ENCODE results near the gene TRIM33. TPM values are rescaled to one million over a fixed set of nuclear protein-coding genes. Genes with fewer than 3 reads are reported as not detected.
"Not testable (repeated sequence)": the region's sequence is repeated elsewhere in the genome, so short reads cannot be mapped to it uniquely, and the experiment has no call there.

Gene TRIM33
- total RNA-seq, 1 experiment from 2014 or later = 41.2 TPM

DNA sequence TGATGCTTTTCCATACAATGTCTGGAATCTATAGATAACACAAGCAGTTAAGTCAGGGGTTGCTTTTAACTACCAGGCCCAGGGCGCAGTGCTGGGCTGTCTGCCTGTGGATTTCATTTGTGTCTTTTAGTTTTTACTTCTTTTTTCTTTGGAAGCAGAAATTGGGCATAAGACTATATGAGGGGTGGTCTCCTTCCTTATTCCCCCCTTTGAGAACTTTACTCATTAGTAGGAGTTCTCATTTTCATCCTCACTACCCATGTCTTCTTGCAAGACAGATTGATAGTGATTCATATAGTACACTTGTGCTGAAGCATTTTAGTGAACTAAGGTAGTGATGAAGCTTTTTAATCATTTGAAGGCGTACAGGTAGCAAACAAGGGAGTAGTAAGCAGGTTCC is 147.8 kb downstream of the TRIM33 start:
- H3K4me2 ChIP-seq (ENCODE audit: low read length); BruUV-seq (replicated peaks); POLR2A ChIA-PET; H3K27me3 ChIP-seq (ENCODE audit: insufficient read depth, low read length); H3K4me3 ChIP-seq (replicated peaks in 1 of 2; ENCODE audit: low read depth in 1 of 2, low read length in 2 of 2); intact Hi-C loops (cut with micrococcal nuclease); H3K36me3 ChIP-seq (ENCODE audit: control insufficient read depth in 1 of 2, insufficient read depth in 2 of 2, low read length in 2 of 2); H3K9me2 ChIP-seq (ENCODE audit: insufficient read depth); H3K4me1 ChIP-seq (ENCODE audit: control insufficient read depth in 1 of 2, insufficient read depth in 2 of 2, low read length in 2 of 2); H4K20me1 ChIP-seq (ENCODE audit: insufficient read depth); ATAC-seq; H3K27ac ChIP-seq (ENCODE audit: low read depth, low read length); DNase-seq (ENCODE audit: low read depth, low spot score); H3K79me2 ChIP-seq (ENCODE audit: insufficient read depth, low read length); H2AFZ ChIP-seq (ENCODE audit: low read depth, low read length, poor library complexity, severe bottlenecking); H3K9ac ChIP-seq (ENCODE audit: low read length); RAD21 ChIA-PET (ENCODE audit: low non-redundant PET in 1 of 2, low total read pairs in 2 of 2, uncharacterized antibody in 2 of 2, unreplicated experiment in 2 of 2): not testable (repeated sequence)
- CTCF ChIA-PET = interaction anchor here (0.8 kb wide), 1 partner anchor 16 kb away, joined by 3 read pairs; no protein-coding TSS in a partner anchor
- H3K9me3 ChIP-seq (ENCODE audit: control insufficient read depth in 1 of 2, insufficient read depth in 1 of 2, low read depth in 1 of 2, low read length in 2 of 2) = peaks cover 12 to 15% of the 10 kb centered on the region in 2 experiments; a peak in 3 of 4 replicates
- peak; percentile 62; the same call in 1 of the 2 replicates for TF ChIP-seq CBX3 (IDR thresholded peaks at IDR 0.05; ENCODE audit: low read depth)

GRCh38 chr1:114359791-114360190 is 151.2 kb downstream of the TRIM33 start:
- Histone ChIP-seq H3K9ac (ENCODE audit: low read length) (no peak overlapping the region), H3K27me3 (ENCODE audit: insufficient read depth, low read length) (no peaks in the 10 kb centered on the region), H3K4me3 (replicated peaks in 1 of 2; ENCODE audit: low read depth in 1 of 2, low read length in 2 of 2) (no peak overlapping the region), H3K27ac (ENCODE audit: low read depth, low read length) (no peak overlapping the region), H3K9me3 (ENCODE audit: control insufficient read depth in 1 of 2, insufficient read depth in 1 of 2, low read depth in 1 of 2, low read length in 2 of 2) (peaks cover 12 to 15% of the 10 kb centered on the region in 2 experiments; a peak in 3 of 4 replicates), H4K20me1 (ENCODE audit: insufficient read depth) (no peaks in the 10 kb centered on the region), H3K79me2 (ENCODE audit: insufficient read depth, low read length) (no peaks in the 10 kb centered on the region), H2AFZ (ENCODE audit: low read depth, low read length, poor library complexity, severe bottlenecking) (no peak overlapping the region), H3K4me2 (ENCODE audit: low read length) (no peak overlapping the region), H3K36me3 (ENCODE audit: control insufficient read depth in 1 of 2, insufficient read depth in 2 of 2, low read length in 2 of 2) (no peaks in the 10 kb centered on the region), H3K9me2 (ENCODE audit: insufficient read depth) (no peaks in the 10 kb centered on the region), H3K4me1 (ENCODE audit: control insufficient read depth in 1 of 2, insufficient read depth in 2 of 2, low read length in 2 of 2) (no peaks in the 10 kb centered on the region)
- CTCF ChIA-PET = no interaction called here
- RAD21 ChIA-PET (ENCODE audit: low non-redundant PET in 1 of 2, low total read pairs in 2 of 2, uncharacterized antibody in 2 of 2, unreplicated experiment in 2 of 2) = no interaction called here
- BruUV-seq (replicated peaks) = no TSS peak
- no peak for ATAC-seq
- TF ChIP-seq POLR2AphosphoS5 (IDR thresholded peaks at IDR 0.05; ENCODE audit: low read depth, low read length) (no peak), EZH2 (IDR thresholded peaks at IDR 0.05) (no peak), TCF7L2 (IDR thresholded peaks at IDR 0.05; ENCODE audit: borderline replicate concordance, extremely low read depth, insufficient read depth, insufficient read length) (no peak), SIN3A (IDR thresholded peaks at IDR 0.05; ENCODE audit: low read depth) (no peak), SRF (IDR thresholded peaks at IDR 0.05; ENCODE audit: low read depth) (no peak), ELF1 (IDR thresholded peaks at IDR 0.05; ENCODE audit: borderline replicate concordance, low read depth) (no peak)
- TF ChIP-seq, protein P1, sequence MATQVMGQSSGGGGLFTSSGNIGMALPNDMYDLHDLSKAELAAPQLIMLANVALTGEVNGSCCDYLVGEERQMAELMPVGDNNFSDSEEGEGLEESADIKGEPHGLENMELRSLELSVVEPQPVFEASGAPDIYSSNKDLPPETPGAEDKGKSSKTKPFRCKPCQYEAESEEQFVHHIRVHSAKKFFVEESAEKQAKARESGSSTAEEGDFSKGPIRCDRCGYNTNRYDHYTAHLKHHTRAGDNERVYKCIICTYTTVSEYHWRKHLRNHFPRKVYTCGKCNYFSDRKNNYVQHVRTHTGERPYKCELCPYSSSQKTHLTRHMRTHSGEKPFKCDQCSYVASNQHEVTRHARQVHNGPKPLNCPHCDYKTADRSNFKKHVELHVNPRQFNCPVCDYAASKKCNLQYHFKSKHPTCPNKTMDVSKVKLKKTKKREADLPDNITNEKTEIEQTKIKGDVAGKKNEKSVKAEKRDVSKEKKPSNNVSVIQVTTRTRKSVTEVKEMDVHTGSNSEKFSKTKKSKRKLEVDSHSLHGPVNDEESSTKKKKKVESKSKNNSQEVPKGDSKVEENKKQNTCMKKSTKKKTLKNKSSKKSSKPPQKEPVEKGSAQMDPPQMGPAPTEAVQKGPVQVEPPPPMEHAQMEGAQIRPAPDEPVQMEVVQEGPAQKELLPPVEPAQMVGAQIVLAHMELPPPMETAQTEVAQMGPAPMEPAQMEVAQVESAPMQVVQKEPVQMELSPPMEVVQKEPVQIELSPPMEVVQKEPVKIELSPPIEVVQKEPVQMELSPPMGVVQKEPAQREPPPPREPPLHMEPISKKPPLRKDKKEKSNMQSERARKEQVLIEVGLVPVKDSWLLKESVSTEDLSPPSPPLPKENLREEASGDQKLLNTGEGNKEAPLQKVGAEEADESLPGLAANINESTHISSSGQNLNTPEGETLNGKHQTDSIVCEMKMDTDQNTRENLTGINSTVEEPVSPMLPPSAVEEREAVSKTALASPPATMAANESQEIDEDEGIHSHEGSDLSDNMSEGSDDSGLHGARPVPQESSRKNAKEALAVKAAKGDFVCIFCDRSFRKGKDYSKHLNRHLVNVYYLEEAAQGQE (IDR thresholded peaks at IDR 0.05; ENCODE audit: low read depth) = no peak
- intact Hi-C loops (cut with micrococcal nuclease) = no loop called here
- POLR2A ChIA-PET = no interaction called here
- no peak for DNase-seq (ENCODE audit: low read depth, low spot score)
